HuH-7.5 (cell line): ENCODE measurements around the gene SRI.
"Not testable (repeated sequence)": the region's sequence is repeated elsewhere in the genome, so short reads cannot be mapped to it uniquely, and the experiment has no call there.

ENCODE experiments used
- DNase-seq: peaks from one replicate; pipeline ENCODE4 v3.0.0; 2011; ENCODE audit warnings: low spot score

SRI gene

DNA sequence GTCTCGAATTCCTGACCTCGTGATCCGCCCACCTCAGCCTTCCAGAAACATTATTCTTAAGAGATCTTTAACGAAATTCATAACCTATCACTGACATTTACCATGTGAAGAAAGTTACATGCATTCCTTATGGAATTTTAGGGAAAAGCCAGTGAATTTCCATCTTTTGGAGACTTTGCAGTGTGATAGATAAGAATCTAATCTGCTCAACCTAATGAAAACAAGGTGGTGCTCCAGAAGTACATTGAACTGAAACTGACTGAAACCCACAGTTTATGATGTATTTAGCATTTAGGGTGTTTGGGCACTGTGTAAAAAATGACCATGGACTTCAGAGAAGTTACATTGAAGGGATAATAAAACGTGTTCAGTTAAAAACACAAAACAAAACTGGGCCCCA is 43.6 kb downstream of the SRI start:
- DNase-seq: no peak

GRCh38 chr7:88172842-88173241 is 47.0 kb downstream of the SRI start:
- no peak for DNase-seq

DNA sequence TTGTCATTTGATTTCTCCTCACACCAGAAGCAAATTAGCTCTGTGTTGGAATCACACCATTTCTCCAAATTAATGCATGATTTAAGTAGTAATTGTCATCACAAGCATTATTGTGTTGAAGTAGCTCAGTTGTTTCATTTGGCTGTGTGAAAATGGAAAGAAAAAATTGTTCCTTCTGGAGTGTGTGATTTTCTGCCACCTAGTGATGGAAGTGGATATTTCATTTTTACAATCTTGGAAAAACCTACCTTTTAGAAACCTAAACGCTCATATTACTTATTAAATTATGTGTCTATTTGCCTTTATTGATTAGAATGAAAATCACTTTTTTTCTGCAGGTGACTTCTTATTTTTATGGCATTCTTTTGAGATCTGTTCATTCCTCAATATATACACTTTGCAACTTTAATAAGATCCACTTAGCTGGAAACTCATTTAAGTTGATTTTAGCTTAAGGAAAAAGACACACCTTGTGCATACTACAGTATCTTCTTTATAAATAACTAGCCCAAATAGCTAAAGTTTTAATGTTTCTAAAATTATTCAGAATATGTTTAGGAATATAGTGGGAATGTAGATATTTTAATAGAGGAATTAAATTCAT is 50.0 kb downstream of the SRI start:
- no peak for DNase-seq

DNA sequence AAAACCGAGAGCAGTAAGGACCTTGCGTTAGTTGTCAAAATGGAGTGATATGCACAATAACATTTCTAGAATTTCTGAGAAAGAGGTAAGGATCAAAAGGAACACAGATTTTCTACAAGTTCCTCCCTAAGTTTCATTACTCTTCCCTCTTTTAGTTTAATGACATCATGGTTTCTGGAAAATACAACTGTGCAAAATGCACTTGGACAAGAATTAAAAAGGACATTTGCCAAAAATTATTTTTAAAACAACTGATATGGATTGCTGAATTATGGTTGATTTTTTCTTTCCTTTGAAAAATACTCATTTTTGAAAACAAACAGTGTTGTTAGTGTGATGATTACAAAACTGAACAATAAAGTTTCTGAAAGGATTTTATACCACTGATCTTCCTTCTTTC is 52.1 kb downstream of the SRI start:
- DNase-seq: no peak

- no peak for DNase-seq
These were observed 52.6 kb downstream of the SRI start for GRCh38 chr7:88167223-88167622.

DNA sequence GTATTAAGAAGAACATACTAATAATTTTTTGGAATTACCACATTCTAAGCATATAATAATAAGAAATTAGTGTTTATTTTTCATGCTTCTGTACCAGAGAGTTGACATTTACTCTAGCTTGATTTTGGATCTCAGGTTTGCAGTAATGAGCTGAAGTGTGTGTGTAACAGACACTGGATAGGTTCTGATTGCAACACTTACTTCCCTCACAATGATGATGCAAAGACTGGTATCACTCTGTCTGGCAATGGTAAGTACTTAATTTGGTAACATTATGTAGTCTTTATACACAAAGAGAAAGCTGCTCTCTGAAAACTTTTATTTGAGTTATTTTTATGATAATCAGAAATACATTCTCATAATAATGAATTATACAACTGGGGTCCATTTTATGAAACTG is 54.1 kb downstream of the SRI start:
- no peak for DNase-seq

GRCh38 chr7:88159741-88160140 is 60.1 kb downstream of the SRI start:
- DNase-seq: not testable (repeated sequence)

DNA sequence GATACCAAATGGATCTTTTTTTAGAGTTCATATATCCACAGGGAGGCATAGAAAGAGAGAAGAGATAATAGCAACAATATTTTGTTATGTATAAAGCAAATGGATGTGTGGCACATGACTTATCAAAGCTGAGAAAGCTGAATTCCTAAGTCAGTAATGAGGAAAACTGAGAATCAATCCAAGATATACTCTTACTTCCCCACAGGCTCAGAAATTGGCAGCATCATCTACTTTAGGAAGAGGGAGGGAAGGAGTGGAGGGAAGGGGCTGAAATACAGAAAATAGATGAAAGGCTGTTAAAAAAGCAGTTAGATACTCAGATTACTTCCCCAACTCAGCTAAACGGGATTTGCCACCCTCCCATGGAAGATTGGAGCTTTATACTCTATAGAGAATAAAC is 63.5 kb downstream of the SRI start:
- no peak for DNase-seq

- DNase-seq: no peak
These were observed 64.1 kb downstream of the SRI start for GRCh38 chr7:88155756-88156155.
